ENCODE measurements around the gene CD47. TPM values are rescaled to one million over a fixed set of nuclear protein-coding genes. Genes with fewer than 3 reads are reported as not detected.

Gene CD47
- total RNA-seq, 1 donor from 2014 or later = 184 TPM

- intact Hi-C loops (cut with micrococcal nuclease) = no loop called here
- CTCF ChIA-PET = no interaction called here
These were observed 59.9 kb downstream of the CD47 start for GRCh38 chr3:108030960-108031359.

GRCh38 chr3:108029466-108029865 is 61.4 kb downstream of the CD47 start:
- ChIA-PET CTCF (no interaction called here), POLR2A (interaction anchor here (0.7 kb wide), 1 partner anchor 9 kb away, joined by 3 read pairs; no protein-coding TSS in a partner anchor)
- ATAC-seq (ENCODE audit: low read depth) = no peak

More at GRCh38 chr3:108030960-108031359, 59.9 kb downstream of the CD47 start:
- H3K4me3 Mint-ChIP-seq = no peak overlapping the region
- POLR2A ChIA-PET = no interaction called here
- DNase-seq = no peak
- ATAC-seq (ENCODE audit: low read depth) = no peak
- peaks cover 10% of the 10 kb centered on the region for H3K4me1 Mint-ChIP-seq
- TF ChIP-seq, protein P1, sequence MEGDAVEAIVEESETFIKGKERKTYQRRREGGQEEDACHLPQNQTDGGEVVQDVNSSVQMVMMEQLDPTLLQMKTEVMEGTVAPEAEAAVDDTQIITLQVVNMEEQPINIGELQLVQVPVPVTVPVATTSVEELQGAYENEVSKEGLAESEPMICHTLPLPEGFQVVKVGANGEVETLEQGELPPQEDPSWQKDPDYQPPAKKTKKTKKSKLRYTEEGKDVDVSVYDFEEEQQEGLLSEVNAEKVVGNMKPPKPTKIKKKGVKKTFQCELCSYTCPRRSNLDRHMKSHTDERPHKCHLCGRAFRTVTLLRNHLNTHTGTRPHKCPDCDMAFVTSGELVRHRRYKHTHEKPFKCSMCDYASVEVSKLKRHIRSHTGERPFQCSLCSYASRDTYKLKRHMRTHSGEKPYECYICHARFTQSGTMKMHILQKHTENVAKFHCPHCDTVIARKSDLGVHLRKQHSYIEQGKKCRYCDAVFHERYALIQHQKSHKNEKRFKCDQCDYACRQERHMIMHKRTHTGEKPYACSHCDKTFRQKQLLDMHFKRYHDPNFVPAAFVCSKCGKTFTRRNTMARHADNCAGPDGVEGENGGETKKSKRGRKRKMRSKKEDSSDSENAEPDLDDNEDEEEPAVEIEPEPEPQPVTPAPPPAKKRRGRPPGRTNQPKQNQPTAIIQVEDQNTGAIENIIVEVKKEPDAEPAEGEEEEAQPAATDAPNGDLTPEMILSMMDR (IDR thresholded peaks at IDR 0.05) = no peak
- H3K27me3 Mint-ChIP-seq = no peaks in the 10 kb centered on the region
- peaks cover 5% of the 10 kb centered on the region for H3K9me3 Mint-ChIP-seq
- peaks cover 64% of the 10 kb centered on the region for H3K36me3 Mint-ChIP-seq (ENCODE audit: low read depth)
- no peak overlapping the region for H3K27ac Mint-ChIP-seq

GRCh38 chr3:108028896-108029295 is 61.9 kb downstream of the CD47 start:
- POLR2A ChIA-PET = no interaction called here
- H3K36me3 Mint-ChIP-seq (ENCODE audit: low read depth) = peaks cover 68% of the 10 kb centered on the region

More at GRCh38 chr3:108029466-108029865, 61.4 kb downstream of the CD47 start:
- Mint-ChIP-seq H3K27ac (no peak overlapping the region), H3K4me3 (no peak overlapping the region), H3K4me1 (peaks cover 2% of the 10 kb centered on the region), H3K9me3 (peaks cover 5% of the 10 kb centered on the region), H3K27me3 (no peaks in the 10 kb centered on the region), H3K36me3 (ENCODE audit: low read depth) (peaks cover 69% of the 10 kb centered on the region)
- TF ChIP-seq, protein P1 (IDR thresholded peaks at IDR 0.05) = no peak
- no peak for DNase-seq
- intact Hi-C loops (cut with micrococcal nuclease) = no loop called here

DNA sequence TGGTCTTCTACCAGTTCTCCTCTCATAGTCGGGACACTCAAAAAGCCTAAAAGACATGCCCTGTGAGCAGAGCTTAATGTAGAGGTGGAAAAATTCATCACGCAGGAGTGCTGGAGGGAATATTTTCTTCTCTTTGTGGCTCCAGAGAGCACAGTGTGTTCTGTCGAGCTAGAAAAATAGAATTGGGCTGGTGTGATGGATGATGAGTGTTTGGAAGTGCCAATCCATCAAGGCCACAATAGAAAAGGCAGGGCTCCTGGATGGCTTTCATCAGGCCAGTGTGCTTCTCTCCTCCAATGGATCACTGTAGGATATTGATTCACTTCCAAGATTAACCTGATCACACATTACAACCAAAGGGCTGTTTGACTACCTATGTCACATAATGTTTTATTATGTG is 65.7 kb downstream of the CD47 start:
- H3K27me3 Mint-ChIP-seq = no peaks in the 10 kb centered on the region
- H3K4me3 Mint-ChIP-seq = no peak overlapping the region
- H3K27ac Mint-ChIP-seq = no peak overlapping the region
- ATAC-seq (ENCODE audit: low read depth) = no peak
- H3K4me1 Mint-ChIP-seq = no peaks in the 10 kb centered on the region
- no peak for DNase-seq
- ChIA-PET CTCF (interaction anchor here (0.6 kb wide), 1 partner anchor 454 kb away, joined by 3 read pairs; no protein-coding TSS in a partner anchor), POLR2A (no interaction called here)
- H3K9me3 Mint-ChIP-seq = peaks cover 5% of the 10 kb centered on the region
- TF ChIP-seq, protein P1 (IDR thresholded peaks at IDR 0.05) = no peak
- H3K36me3 Mint-ChIP-seq (ENCODE audit: low read depth) = peaks cover 43% of the 10 kb centered on the region
- intact Hi-C loops (cut with micrococcal nuclease) = no loop called here

More at GRCh38 chr3:108028896-108029295, 61.9 kb downstream of the CD47 start:
- CTCF ChIA-PET = no interaction called here
- Mint-ChIP-seq H3K9me3 (peaks cover 5% of the 10 kb centered on the region), H3K4me1 (peaks cover 2% of the 10 kb centered on the region), H3K4me3 (no peak overlapping the region), H3K27me3 (no peaks in the 10 kb centered on the region), H3K27ac (no peak overlapping the region)
- DNase-seq (no peak), ATAC-seq (ENCODE audit: low read depth) (no peak)
- intact Hi-C loops (cut with micrococcal nuclease) = no loop called here
- TF ChIP-seq, protein P1 (IDR thresholded peaks at IDR 0.05) = no peak

DNA sequence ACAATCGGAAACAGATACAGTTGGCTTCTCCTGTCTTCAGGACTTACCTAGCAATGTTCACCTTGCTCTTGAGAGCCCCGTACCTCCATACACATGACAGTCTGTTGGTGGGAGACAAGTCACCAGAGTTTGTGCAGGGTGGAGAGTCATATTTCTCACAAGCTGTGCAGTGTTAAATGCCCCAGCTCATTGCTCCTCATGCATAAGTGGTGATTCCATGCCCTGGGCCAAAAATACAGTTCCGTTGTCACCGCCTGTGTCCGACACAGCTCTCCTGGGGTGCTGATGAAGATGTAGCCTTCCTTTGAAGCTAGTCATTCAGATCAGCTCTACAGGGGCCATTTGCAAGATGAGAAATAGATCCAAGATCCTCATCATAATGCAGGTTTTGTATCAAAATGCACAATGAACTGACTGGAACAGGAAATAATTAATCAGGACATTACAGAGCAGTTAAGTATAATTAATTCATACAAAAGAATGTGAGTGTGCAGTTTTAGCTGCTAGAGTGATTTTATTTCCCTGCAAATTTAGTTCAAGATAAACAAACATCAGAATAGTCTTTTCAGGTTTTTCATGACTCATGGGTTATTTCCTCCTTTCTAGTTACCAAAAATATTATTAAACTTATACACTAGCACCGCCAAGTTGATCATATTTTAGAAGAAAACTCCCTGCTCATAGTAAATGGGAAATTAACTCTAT is 66.5 kb downstream of the CD47 start:
- H3K9me3 Mint-ChIP-seq = peaks cover 5% of the 10 kb centered on the region
- H3K4me1 Mint-ChIP-seq = no peaks in the 10 kb centered on the region
- no peak overlapping the region for H3K4me3 Mint-ChIP-seq
- peaks cover 36% of the 10 kb centered on the region for H3K36me3 Mint-ChIP-seq (ENCODE audit: low read depth)
- CTCF ChIA-PET = interaction anchor here (0.6 kb wide), 1 partner anchor 454 kb away, joined by 3 read pairs; no protein-coding TSS in a partner anchor
- H3K27me3 Mint-ChIP-seq = no peaks in the 10 kb centered on the region
- TF ChIP-seq, protein P1 (IDR thresholded peaks at IDR 0.05) = no peak
- H3K27ac Mint-ChIP-seq = no peak overlapping the region
- intact Hi-C loops (cut with micrococcal nuclease) = no loop called here
- DNase-seq (no peak), ATAC-seq (ENCODE audit: low read depth) (no peak)
- POLR2A ChIA-PET = no interaction called here
